Right lobe of liver (tissue), 6 donors: ENCODE data around the gene ST7. TPM values are rescaled to one million over a fixed set of nuclear protein-coding genes. Genes with fewer than 3 reads are reported as not detected.
"Not testable (repeated sequence)": the region's sequence is repeated elsewhere in the genome, so short reads cannot be mapped to it uniquely, and the experiment has no call there.

Experiments
- ATAC-seq, 4 donors: fragments of 200-7000 bp; cut with Tn5 transposase; one replicate each; pipeline ENCODE4 v1.9.1; 2020; ENCODE audit warnings: mild to moderate bottlenecking in 4 of 4, moderate library complexity in 4 of 4
- DNase-seq, 3 donors: peaks; one replicate each; pipeline ENCODE4 v3.0.0-alpha.2; 2020
- H3K27ac ChIP-seq, 3 donors: fragments of 200-600 bp; one replicate each; pipeline ENCODE4 v1.8.0; 2022
- H3K27me3 ChIP-seq, 2 donors: fragments of 200-600 bp; one replicate each; pipeline ENCODE4 v1.8.0; 2022
- H3K36me3 ChIP-seq, 4 donors: fragments of 200-600 bp; sonication (generic) in 1 of 4; one replicate each; pipeline versions ENCODE4 v1.5.1 to v1.8.0; 2017 to 2022; ENCODE audit warnings: control low read depth in 1 of 4
- H3K4me1 ChIP-seq, 4 donors: fragments of 200-600 bp; sonication (generic) in 1 of 4; one replicate each; pipeline versions ENCODE4 v1.5.1 to v1.8.0; 2017 to 2022; ENCODE audit warnings: control low read depth in 1 of 4
- H3K4me3 ChIP-seq, 3 donors: fragments of 200-600 bp; one replicate each; pipeline ENCODE4 v1.8.0; 2022
- H3K9me3 ChIP-seq, 4 donors: fragments of 200-600 bp; sonication (generic) in 1 of 4; one replicate each; pipeline versions ENCODE4 v1.5.1 to v1.8.0; 2017 to 2022; ENCODE audit warnings: control low read depth in 1 of 4
- CTCF ChIP-seq, 4 donors: fragments of 200-600 bp in 3 of 4; fragments of 450-650 bp in 1 of 4; IDR thresholded peaks; one replicate each; pipeline versions ENCODE4 v1.5.1 to v1.8.0; 2016 to 2022; ENCODE audit warnings: antibody characterized with exemption in 4 of 4, mild to moderate bottlenecking in 2 of 4
- POLR2A ChIP-seq: fragments of 450-650 bp; IDR thresholded peaks from one replicate; pipeline ENCODE4 v1.6.1; 2017; ENCODE audit warnings: antibody characterized with exemption, mild to moderate bottlenecking
- WGBS: methylation state at CpG from one replicate; pipeline ENCODE4 v1.1.6; 2018; ENCODE audit warnings: low coverage, low lambda C conversion rate; ENCODE audit not compliant: insufficient coverage; ENCODE audit errors: missing lambda C conversion rate; 5-methylcytosine and 5-hydroxymethylcytosine counted together
- intact Hi-C, 2 donors: fragments of 100-400 bp; cut with DNase I; formaldehyde crosslinking; loops; one replicate each; pipeline versions ENCODE4 v1.11.2 to v1.14.1; 2022
- total RNA-seq, 6 experiments: library from RNA; depleted of rRNA in 2 of 6; stranded (reverse); fragments of >200 nt in 2 of 6; fragmentation: NEBNext Ultra II Directional in 3 of 6; extraction: Animal tissue kit (Norgen Biotek cat#: 25700) in 3 of 6; gene quantifications; one replicate each; pipeline versions ENCODE4 v1.1.0 to v1.2.4, GENCODE V29; 2016 to 2023
- donor health status: DM: no; HTN: yes; CAD: no.
- donor health status: DM: no; HTN: no; CAD: no.
- donor health status: DM: no; HTN: no; CAD: no.
- donor health status: DM: no; HTN: yes; CAD: no.
- donor health status: DM: no; HTN: yes; CAD: no.

ST7 gene
- total RNA-seq, 6 experiments from 2014 or later: 17.4 to 29.9 (median 22.4) TPM

GRCh38 chr7:116955801-116956476, 2.6 kb downstream of the ST7 start:
- no peak overlapping the region for H3K4me3 ChIP-seq
- no peaks in the 10 kb centered on the region for H3K36me3 ChIP-seq
- DNase-seq: no peak
- peak overlapping the region in 2 of 3 donors; percentile 5 to 19 for H3K27ac ChIP-seq
- H3K27me3 ChIP-seq: no peaks in the 10 kb centered on the region
- TF ChIP-seq POLR2A (no peak), CTCF (IDR thresholded peaks at IDR 0.05) (no peak)
- ATAC-seq: no peak
- H3K9me3 ChIP-seq: no peaks in the 10 kb centered on the region
- 54% methylated on average over 4 of the region's 4 CpGs for WGBS
- H3K4me1 ChIP-seq: peaks cover 0 to 33% (median 5%) of the 10 kb centered on the region in 4 donors
- intact Hi-C loops: no loop called here

GRCh38 chr7:116956477-116956804, 3.1 kb downstream of the ST7 start:
- H3K4me1 ChIP-seq: peaks cover 0 to 33% (median 5%) of the 10 kb centered on the region in 4 donors
- no peaks in the 10 kb centered on the region for H3K36me3 ChIP-seq
- peak overlapping the region in 1 of 3 donors; percentile 19 for H3K27ac ChIP-seq
- no peaks in the 10 kb centered on the region for H3K9me3 ChIP-seq
- WGBS: 86% methylated on average over 2 of the region's 2 CpGs
- ATAC-seq: no peak
- no peak for DNase-seq
- H3K4me3 ChIP-seq: no peak overlapping the region
- no peaks in the 10 kb centered on the region for H3K27me3 ChIP-seq
- intact Hi-C loops: no loop called here
- TF ChIP-seq CTCF (IDR thresholded peaks at IDR 0.05) (no peak), POLR2A (no peak)

- ATAC-seq (peak in 1 of 4 donors; percentile 7), DNase-seq (no peak)
- no peak for TF ChIP-seq POLR2A
- TF ChIP-seq CTCF (IDR thresholded peaks at IDR 0.05): no peak
- no peak overlapping the region for H3K4me3 ChIP-seq
- WGBS: 44% methylated on average over 2 of the region's 2 CpGs
- intact Hi-C loops: no loop called here
- H3K4me1 ChIP-seq: peaks cover 0 to 28% (median 5%) of the 10 kb centered on the region in 4 donors
- H3K27me3 ChIP-seq: no peaks in the 10 kb centered on the region
- H3K36me3 ChIP-seq: no peaks in the 10 kb centered on the region
- no peaks in the 10 kb centered on the region for H3K9me3 ChIP-seq
- H3K27ac ChIP-seq: no peak overlapping the region
These were observed 4.6 kb downstream of the ST7 start for GRCh38 chr7:116957874-116958273.

GRCh38 chr7:116961966-116962673, 8.8 kb downstream of the ST7 start:
- H3K27me3 ChIP-seq, intact Hi-C loops: not testable (repeated sequence)
- WGBS: 92% methylated on average over 4 of the region's 4 CpGs

GRCh38 chr7:116963234-116963633, 9.9 kb downstream of the ST7 start:
- ATAC-seq: no peak
- TF ChIP-seq CTCF (IDR thresholded peaks at IDR 0.05) (no peak), POLR2A (no peak)
- Histone ChIP-seq H3K36me3 (no peaks in the 10 kb centered on the region), H3K4me1 (peaks cover 0 to 7% (median 0%) of the 10 kb centered on the region in 4 donors), H3K27ac (no peak overlapping the region), H3K27me3 (no peaks in the 10 kb centered on the region), H3K9me3 (no peaks in the 10 kb centered on the region), H3K4me3 (no peak overlapping the region)
- no peak for DNase-seq
- intact Hi-C loops: no loop called here

More at GRCh38 chr7:116961966-116962673, 8.8 kb downstream of the ST7 start:
- not testable (repeated sequence) for ATAC-seq, H3K4me3 ChIP-seq, DNase-seq, H3K36me3 ChIP-seq, H3K27ac ChIP-seq, H3K9me3 ChIP-seq
- peaks cover 0 to 13% (median 3%) of the 10 kb centered on the region in 4 donors for H3K4me1 ChIP-seq
